Fibroblast of lung (primary cell): Measurements from ENCODE around the gene KCNJ9. TPM values are rescaled to one million over a fixed set of nuclear protein-coding genes. Genes with fewer than 3 reads are reported as not detected.

Source experiments
- DNase-seq, 2 donors: peaks; one replicate each; pipeline versions ENCODE4 v3.0.0 to v3.0.0-alpha.2; 2010; ENCODE audit warnings: low read depth in 2 of 2
- H2AFZ ChIP-seq: 2 replicates; pipeline ENCODE4 v1.5.1; 2012; ENCODE audit warnings: low read length, control low read depth, inconsistent platforms
- H3K27ac ChIP-seq: 2 replicates; pipeline ENCODE4 v1.5.1; 2011; ENCODE audit warnings: low read length, control low read depth; ENCODE audit not compliant: insufficient read depth
- H3K27me3 ChIP-seq: 2 replicates; pipeline ENCODE4 v1.5.1; 2011; ENCODE audit warnings: mild to moderate bottlenecking, low read length; ENCODE audit not compliant: control insufficient read depth, insufficient read depth
- H3K36me3 ChIP-seq: 2 replicates; pipeline ENCODE4 v1.5.1; 2011; ENCODE audit warnings: low read length; ENCODE audit not compliant: control insufficient read depth, insufficient read depth
- H3K4me1 ChIP-seq: 2 replicates; pipeline ENCODE4 v1.5.1; 2011; ENCODE audit warnings: low read length; ENCODE audit not compliant: control insufficient read depth, insufficient read depth; ENCODE audit errors: extremely low read depth
- H3K4me2 ChIP-seq: 2 replicates; pipeline ENCODE4 v1.5.1; 2011; ENCODE audit warnings: low read length, control low read depth; ENCODE audit not compliant: insufficient read depth; ENCODE audit errors: extremely low read depth
- H3K4me3 ChIP-seq, 4 experiments: fragments of 200-600 bp in 1 of 4; sonication (generic) in 1 of 4; replicated peaks in 1 of 4; 2 replicates each; pipeline ENCODE4 v1.5.1; 2011 to 2016; ENCODE audit warnings: low read length in 4 of 4, low read depth in 3 of 4, mild to moderate bottlenecking in 3 of 4, control low read depth in 2 of 4, inconsistent platforms in 1 of 4, mixed read lengths in 1 of 4; ENCODE audit not compliant: insufficient read depth in 1 of 4; ENCODE audit errors: control extremely low read depth in 1 of 4
- H3K79me2 ChIP-seq: 2 replicates; pipeline ENCODE4 v1.5.1; 2012; ENCODE audit warnings: mild to moderate bottlenecking, low read length, inconsistent platforms; ENCODE audit not compliant: control insufficient read depth, insufficient read depth
- H3K9ac ChIP-seq: 2 replicates; pipeline ENCODE4 v1.5.1; 2011; ENCODE audit warnings: mild to moderate bottlenecking, low read length, control low read depth; ENCODE audit not compliant: insufficient read depth
- H3K9me3 ChIP-seq: 2 replicates; pipeline ENCODE4 v1.5.1; 2012; ENCODE audit warnings: low read depth, low read length; ENCODE audit not compliant: control insufficient read depth, insufficient read depth
- H4K20me1 ChIP-seq: 2 replicates; pipeline ENCODE4 v1.5.1; 2011; ENCODE audit warnings: low read length; ENCODE audit not compliant: control insufficient read depth, insufficient read depth; ENCODE audit errors: extremely low read depth
- CTCF ChIP-seq, 2 donors: IDR thresholded peaks in 1 of 2; conservative IDR thresholded peaks in 1 of 2; 1 replicate in 1 of 2; 2 replicates in 1 of 2; pipeline ENCODE4 v1.5.1; 2011 to 2012; ENCODE audit warnings: low read length in 2 of 2, control low read depth in 1 of 2, inconsistent platforms in 1 of 2, low read depth in 1 of 2, mild to moderate bottlenecking in 1 of 2
- EZH2 ChIP-seq: IDR thresholded peaks from 2 replicates; pipeline ENCODE4 v1.5.1; 2012; ENCODE audit warnings: low read length, control low read depth, mild to moderate bottlenecking; ENCODE audit errors: missing control alignments
- polyA plus RNA-seq, 2 donors: library from polyadenylated mRNA; depleted of rRNA in 1 of 2; stranded (reverse) in 1 of 2; unstranded in 1 of 2; fragments of >200 nt; gene quantifications; 2 replicates each; pipeline ENCODE4 v1.2.1, GENCODE V29; 2011 to 2012; ENCODE audit warnings: missing spikeins in 1 of 2
- total RNA-seq: library from RNA; depleted of rRNA; stranded (reverse); fragments of >200 nt; gene quantifications from 2 replicates; pipeline ENCODE4 v1.2.1, GENCODE V29; 2014

The KCNJ9 gene
- total and polyA plus RNA-seq, 2 donors (not counting 1 experiment from before 2014, with no cell fraction given) = under 0.01 TPM; not detected in 1

- TF ChIP-seq CTCF (conservative IDR thresholded peaks at IDR 0.05 in 1 of 2, IDR thresholded peaks at IDR 0.05 in 1 of 2; ENCODE audit: low read depth in 1 of 2, low read length in 2 of 2) (no peak), EZH2 (no peak)
- no peak for DNase-seq
- H4K20me1 ChIP-seq = no peaks in the 10 kb centered on the region
- H3K36me3 ChIP-seq = no peaks in the 10 kb centered on the region
- H3K79me2 ChIP-seq = no peaks in the 10 kb centered on the region
- H3K4me1 ChIP-seq = no peaks in the 10 kb centered on the region
- H3K9me3 ChIP-seq = no peaks in the 10 kb centered on the region
- H3K4me3 ChIP-seq = peak overlapping the region in 1 of 4 experiments; percentile 64
- no peak overlapping the region for H2AFZ ChIP-seq
- H3K27me3 ChIP-seq = peaks cover 34% of the 10 kb centered on the region
- no peak overlapping the region for H3K9ac ChIP-seq
- H3K4me2 ChIP-seq = no peak overlapping the region
- no peak overlapping the region for H3K27ac ChIP-seq
Measured at GRCh38 chr1:160117300-160117699, 36.0 kb downstream of the KCNJ9 start.

- H3K4me3 ChIP-seq = peak overlapping the region in 1 of 4 experiments; percentile 64
- no peaks in the 10 kb centered on the region for H3K79me2 ChIP-seq
- no peak overlapping the region for H3K27ac ChIP-seq
- no peaks in the 10 kb centered on the region for H3K4me1 ChIP-seq
- TF ChIP-seq CTCF (conservative IDR thresholded peaks at IDR 0.05 in 1 of 2, IDR thresholded peaks at IDR 0.05 in 1 of 2; ENCODE audit: low read depth in 1 of 2, low read length in 2 of 2) = no peak
- TF ChIP-seq EZH2 = no peak
- H2AFZ ChIP-seq = no peak overlapping the region
- DNase-seq = peak; percentile 35 to 79
- peaks cover 30% of the 10 kb centered on the region for H3K27me3 ChIP-seq
- no peaks in the 10 kb centered on the region for H4K20me1 ChIP-seq
- H3K9ac ChIP-seq = no peak overlapping the region
- H3K36me3 ChIP-seq = no peaks in the 10 kb centered on the region
- no peak overlapping the region for H3K4me2 ChIP-seq
- H3K9me3 ChIP-seq = no peaks in the 10 kb centered on the region
Measured at GRCh38 chr1:160117709-160118183, 36.4 kb downstream of the KCNJ9 start.

- H3K9ac ChIP-seq = no peak overlapping the region
- peaks cover 29% of the 10 kb centered on the region for H3K27me3 ChIP-seq
- H3K36me3 ChIP-seq = no peaks in the 10 kb centered on the region
- no peak overlapping the region for H3K4me3 ChIP-seq
- H3K9me3 ChIP-seq = no peaks in the 10 kb centered on the region
- no peak for TF ChIP-seq CTCF (conservative IDR thresholded peaks at IDR 0.05 in 1 of 2, IDR thresholded peaks at IDR 0.05 in 1 of 2; ENCODE audit: low read depth in 1 of 2, low read length in 2 of 2)
- DNase-seq = no peak
- no peak overlapping the region for H3K27ac ChIP-seq
- no peaks in the 10 kb centered on the region for H4K20me1 ChIP-seq
- H2AFZ ChIP-seq = no peak overlapping the region
- H3K4me2 ChIP-seq = no peak overlapping the region
- H3K4me1 ChIP-seq = no peaks in the 10 kb centered on the region
- H3K79me2 ChIP-seq = no peaks in the 10 kb centered on the region
Measured at GRCh38 chr1:160118928-160119327, 37.6 kb downstream of the KCNJ9 start.
